Measurements from ENCODE around the gene ZG16.
"Not testable (repeated sequence)": the region's sequence is repeated elsewhere in the genome, so short reads cannot be mapped to it uniquely, and the experiment has no call there.

Gene ZG16, protein sequence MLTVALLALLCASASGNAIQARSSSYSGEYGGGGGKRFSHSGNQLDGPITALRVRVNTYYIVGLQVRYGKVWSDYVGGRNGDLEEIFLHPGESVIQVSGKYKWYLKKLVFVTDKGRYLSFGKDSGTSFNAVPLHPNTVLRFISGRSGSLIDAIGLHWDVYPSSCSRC

DNA sequence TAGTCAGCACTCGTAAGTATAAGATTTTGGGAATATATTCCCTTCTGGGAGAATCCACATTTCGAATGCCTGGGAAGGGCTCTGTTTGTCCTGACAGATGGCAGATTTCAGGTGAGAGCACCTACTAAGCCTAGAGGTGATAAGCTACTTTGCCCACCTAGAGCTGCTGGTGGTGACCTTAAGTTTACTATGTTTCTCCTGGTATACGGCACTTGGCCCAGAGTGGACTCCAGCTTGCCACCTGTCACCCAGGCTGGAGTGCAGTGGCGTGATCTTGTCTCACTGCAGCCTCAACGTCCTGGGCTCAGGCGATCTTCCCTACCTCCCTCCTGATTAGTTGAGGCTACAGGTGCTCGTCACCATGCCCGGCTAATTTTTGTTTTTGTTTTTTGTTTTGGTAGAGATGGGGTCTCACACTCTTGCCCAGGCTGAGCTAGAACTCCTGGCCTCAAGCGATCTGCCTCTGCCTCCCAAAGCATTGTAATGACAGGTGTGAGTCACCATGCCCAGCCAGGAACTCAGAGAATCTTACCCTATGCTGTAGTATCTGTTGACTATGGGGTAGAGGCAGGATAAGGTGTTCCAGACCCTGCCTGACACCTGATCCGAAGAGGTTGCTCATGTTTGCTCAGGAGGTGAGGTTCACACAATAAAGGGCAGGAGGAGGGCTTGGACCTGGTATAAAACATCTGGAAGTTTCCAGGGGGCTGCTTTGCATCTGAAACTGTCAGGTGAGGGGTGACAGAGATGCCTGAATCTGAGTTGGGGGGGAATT, at the start of gene ZG16:
ZG16 (plus strand) TSS at position 681 of the 775 bp plus-strand sequence. CDS start 1,011 bp downstream, outside the sequence.
- TF ChIP-seq POLR2A (IDR thresholded peaks at IDR 0.05; ENCODE audit: low read depth, low read length) = no peak
- no peak for DNase-seq (ENCODE audit: insufficient read length, low spot score)
- no peak for FAIRE-seq

DNA sequence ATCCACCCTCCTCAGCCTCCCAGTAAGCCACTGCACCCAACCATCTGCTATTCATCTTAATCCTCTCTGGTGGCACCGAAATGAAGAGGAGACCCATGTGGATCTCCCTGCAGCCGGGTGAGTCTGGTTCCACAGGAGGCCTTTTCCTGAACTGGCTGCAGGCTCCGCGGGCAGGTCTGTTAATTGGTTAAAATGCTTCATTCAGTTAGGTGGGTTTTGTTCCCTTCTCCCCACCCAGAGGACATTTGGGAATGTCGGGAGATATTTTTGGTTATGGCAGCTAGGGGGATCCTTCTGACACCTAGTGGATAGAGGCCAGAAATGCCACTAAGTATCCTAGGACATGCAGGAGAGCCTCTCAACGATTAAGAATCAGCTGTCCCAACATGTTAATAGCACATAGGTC, 48.9 kb upstream of the ZG16 start:
- DNase-seq (ENCODE audit: insufficient read length, low spot score) (peak; percentile 44), FAIRE-seq (peak; percentile 83)
- TF ChIP-seq POLR2A (IDR thresholded peaks at IDR 0.05; ENCODE audit: low read depth, low read length) = no peak

DNA sequence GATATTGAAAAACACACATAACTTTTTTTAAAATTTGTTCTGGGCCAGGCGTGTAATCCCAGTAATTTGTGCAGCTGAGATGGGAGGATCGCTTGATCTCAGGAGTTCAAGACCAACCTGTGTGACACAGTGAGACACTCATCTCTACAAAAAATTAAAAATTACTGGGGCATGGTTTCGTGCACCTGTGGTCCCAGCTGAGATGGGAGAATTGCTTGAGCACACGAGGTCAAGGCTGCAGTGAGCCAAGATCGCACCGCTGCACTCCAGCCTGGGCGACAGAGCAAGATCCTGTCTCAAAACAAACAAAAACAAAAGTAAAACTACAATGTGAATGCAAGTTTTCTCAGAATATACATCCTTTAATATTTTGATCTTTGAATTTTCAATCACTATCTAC, 47.4 kb upstream of the ZG16 start:
- TF ChIP-seq POLR2A (IDR thresholded peaks at IDR 0.05; ENCODE audit: low read depth, low read length) = no peak
- DNase-seq (ENCODE audit: insufficient read length, low spot score) (no peak), FAIRE-seq (no peak)

DNA sequence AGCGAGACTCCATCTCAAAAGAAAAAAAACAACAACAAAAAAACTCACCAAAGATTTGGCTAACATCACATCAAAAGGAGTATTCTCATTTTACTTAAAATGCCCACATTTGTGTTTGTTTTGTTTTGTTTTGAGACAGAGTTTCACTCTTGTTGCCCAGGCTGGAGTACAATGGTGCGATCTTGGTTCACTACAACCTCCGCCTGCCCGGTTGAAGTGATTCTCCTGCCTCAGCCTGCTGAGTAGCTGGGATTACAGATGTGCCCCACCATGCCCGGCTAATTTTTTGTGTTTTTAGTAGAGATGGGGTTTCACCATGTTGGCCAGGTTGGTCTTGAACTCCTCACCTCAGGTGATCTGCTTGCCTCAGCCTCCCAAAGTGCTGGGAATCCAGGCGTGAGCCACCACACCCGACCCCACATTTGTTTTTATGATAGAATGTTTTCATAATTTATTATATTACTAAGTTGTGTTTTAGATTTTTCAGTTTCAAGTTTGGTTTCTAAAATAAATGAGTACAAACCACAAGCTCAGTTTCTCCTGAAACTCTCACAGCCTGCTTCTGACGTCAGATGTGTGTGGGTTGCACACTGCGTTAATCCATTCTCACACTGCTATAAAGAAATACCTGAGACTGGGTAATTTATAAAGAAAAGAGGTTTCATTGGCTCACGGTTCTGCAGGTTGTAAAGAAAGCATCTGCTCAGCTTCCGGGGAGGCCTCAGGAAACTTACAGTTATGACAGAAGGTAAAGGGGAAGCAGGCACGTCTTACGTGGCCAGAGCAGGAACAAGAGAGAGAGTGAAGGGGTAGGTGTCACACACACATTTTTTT, 46.1 kb upstream of the ZG16 start:
- DNase-seq (ENCODE audit: insufficient read length, low spot score); FAIRE-seq: not testable (repeated sequence)

DNA sequence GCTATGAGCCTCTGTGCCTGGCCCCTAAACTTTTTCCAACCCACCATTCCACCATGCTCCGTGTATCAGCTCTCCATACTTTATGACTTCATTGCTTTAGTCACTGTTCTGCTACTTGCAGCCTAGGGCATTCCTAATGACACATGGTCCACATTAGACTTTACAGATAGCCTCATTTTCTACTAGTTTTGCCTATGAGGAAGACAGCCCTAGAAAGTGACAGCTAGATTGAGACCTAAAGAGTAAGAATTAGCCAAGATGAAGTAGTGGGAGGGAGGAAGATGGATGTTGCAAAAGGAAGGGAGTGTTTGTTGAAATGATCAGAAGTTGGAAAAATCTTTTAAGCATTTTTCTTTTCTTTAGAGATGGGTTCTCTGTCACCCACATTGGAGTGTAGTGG, 43.3 kb upstream of the ZG16 start:
- no peak for FAIRE-seq

DNA sequence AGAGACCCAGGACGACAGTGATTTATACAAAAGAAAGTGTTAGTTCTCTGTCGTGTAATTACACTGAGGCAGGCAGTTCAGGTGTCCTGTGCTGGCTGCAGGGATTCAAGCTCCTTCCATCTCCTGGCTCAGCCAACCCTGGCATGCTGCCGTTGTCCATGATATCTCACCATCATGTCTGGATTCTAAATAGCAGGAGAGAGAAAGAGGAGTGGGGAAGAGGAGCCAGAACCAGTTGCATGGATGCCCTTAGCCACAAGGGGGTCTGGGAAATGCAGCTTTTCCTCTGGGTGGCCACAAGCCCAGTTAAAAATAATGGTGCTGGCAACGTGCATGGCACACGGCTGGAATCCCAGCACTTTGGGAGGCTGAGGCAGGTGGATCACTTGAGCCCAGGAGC, 41.9 kb upstream of the ZG16 start:
- no peak for TF ChIP-seq POLR2A (IDR thresholded peaks at IDR 0.05; ENCODE audit: low read depth, low read length)
- no peak for DNase-seq (ENCODE audit: insufficient read length, low spot score)
- FAIRE-seq = no peak

More for the DNA sequence above, 43.3 kb upstream of the ZG16 start:
- no peak for TF ChIP-seq POLR2A (IDR thresholded peaks at IDR 0.05; ENCODE audit: low read depth, low read length)
- DNase-seq (ENCODE audit: insufficient read length, low spot score) = no peak

DNA sequence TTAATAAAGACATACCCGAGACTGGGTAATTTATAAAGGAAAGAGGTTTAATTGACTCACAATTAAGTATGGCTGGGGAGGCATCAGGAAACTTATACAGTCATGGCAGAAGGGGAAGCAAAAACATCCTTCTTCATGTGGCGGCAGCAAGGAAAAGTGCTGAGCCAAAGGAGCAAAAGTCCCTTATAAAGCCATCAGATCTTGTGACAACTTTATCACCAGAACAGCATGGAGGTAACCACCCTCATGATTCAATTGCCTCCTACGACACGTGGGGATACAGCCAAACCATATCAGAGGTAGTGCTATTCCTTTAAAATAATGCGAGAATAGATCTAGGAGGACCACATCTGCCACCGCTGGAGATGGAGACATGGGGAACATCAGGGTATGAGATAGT, 41.3 kb upstream of the ZG16 start:
- DNase-seq (ENCODE audit: insufficient read length, low spot score) (no peak), FAIRE-seq (no peak)
- no peak for TF ChIP-seq POLR2A (IDR thresholded peaks at IDR 0.05; ENCODE audit: low read depth, low read length)

DNA sequence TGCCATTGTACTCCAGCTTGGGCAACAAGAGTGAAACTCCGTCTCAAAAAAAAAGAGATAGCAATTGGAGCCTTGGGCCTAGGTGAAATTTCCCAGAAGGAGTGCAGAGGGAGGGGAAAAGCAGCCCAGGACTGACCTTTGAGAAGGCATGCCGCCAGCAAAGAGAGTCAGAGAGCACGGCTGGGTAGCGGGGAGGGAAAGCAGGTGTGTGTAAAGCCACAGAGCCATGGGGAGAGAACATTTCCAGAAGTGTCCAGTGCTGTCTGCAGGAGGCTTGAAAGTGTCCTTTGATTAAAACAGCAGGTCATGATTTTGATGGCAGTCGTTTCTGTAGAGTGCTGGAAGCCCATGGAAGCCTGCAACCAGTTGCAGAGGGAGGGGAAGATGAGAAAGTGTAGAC, 40.3 kb upstream of the ZG16 start:
- DNase-seq (ENCODE audit: insufficient read length, low spot score) (no peak), FAIRE-seq (no peak)
- no peak for TF ChIP-seq POLR2A (IDR thresholded peaks at IDR 0.05; ENCODE audit: low read depth, low read length)

DNA sequence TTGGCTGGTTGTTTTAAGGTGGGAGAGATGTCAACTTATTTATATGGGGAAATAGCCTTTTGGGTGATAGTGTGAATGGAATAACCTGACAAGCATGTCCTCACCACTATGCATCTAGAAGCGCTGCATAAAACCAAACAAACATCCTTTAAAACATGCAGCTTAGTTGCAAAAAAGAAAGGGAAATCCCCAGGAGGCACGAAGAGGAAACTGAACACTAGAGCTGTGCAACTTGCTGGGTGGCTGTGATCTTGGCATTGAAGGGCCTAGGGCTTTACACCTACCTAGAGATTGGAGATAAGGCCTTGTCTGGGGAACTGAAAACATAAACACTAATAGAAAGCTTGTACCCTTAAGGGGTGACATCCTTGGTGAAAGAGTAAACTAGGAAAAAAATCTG, 39.5 kb upstream of the ZG16 start:
- FAIRE-seq (no peak), DNase-seq (ENCODE audit: insufficient read length, low spot score) (no peak)
- no peak for TF ChIP-seq POLR2A (IDR thresholded peaks at IDR 0.05; ENCODE audit: low read depth, low read length)

DNA sequence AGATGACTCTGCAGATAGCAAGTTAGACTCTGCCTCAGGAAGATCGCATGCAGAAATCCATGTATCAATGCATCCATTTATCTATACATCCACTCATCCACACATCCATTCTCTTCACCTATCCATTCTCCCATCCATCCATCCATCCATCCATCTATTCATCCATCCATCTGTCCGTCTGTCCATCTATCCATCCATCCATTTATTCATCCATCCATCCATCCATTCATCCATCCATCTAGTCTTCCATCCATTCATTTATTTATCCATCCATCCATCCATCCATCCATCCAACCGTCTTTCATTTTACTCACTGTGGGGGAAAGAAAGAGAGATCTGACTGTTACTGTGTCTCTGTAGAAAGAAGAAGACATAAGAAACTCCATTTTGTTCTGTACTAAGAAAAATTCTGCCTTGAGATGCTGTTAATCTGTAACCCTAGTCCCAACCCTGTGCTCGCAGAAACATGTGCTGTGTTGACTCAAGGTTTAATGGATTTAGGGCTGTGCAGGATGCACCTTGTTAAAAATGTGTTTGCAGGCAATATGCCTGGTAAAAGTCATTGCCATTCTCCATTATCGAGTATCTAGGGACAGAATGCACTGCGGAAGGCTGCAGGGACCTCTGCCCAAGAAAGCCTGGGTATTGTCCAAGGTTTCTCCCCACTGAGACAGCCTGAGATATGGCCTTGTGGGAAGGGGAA, 38.0 kb upstream of the ZG16 start:
- not testable (repeated sequence) for FAIRE-seq; DNase-seq (ENCODE audit: insufficient read length, low spot score)

DNA sequence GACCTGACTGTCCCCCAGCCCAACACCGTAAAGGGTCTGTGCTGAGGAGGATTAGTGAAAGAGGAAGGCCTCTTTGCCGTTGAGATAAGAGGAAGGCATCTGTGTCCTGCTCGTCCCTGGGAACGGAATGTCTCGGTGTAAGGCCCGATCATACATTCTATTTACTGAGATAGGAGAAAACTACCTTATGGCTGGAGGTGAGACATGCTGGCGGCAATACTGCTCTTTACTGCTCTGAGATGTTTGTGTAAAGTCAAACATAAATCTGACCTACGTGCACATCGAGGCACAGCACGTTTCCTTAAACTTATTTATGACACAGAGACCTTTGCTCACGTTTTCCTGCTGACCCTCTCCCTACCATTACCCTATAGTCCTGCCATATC, 37.4 kb upstream of the ZG16 start:
- DNase-seq (ENCODE audit: insufficient read length, low spot score); FAIRE-seq: not testable (repeated sequence)

DNA sequence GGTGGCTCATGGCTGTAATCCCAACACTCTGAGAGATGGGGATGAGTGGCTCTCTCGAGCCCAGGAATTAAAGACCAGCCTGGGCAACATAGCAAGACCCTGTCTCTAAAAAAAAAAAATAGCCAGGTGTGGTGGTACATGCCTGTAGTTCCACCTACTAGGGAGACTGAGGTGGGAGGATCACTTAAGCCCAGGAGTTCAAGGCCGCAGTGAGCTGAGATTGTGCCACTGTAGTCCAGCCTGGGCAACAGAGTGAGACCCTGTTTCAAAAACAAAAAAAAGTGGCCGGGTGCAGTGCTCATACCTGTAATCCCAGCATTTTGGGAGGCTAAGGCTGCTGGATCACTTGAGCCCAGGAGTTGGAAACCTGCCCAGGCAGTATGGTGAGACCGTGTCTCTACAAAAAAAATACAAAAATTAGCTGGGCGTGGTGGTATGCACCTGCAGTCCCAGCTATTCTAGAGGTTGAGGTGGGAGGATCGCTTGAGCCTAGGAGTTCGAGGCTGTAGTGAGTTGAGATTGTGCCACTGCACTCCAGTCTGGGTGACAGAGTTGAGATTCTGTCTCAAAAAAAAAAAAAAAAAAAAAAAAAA, 35.3 kb upstream of the ZG16 start:
- no peak for DNase-seq (ENCODE audit: insufficient read length, low spot score)
- no peak for TF ChIP-seq POLR2A (IDR thresholded peaks at IDR 0.05; ENCODE audit: low read depth, low read length)
- no peak for FAIRE-seq

DNA sequence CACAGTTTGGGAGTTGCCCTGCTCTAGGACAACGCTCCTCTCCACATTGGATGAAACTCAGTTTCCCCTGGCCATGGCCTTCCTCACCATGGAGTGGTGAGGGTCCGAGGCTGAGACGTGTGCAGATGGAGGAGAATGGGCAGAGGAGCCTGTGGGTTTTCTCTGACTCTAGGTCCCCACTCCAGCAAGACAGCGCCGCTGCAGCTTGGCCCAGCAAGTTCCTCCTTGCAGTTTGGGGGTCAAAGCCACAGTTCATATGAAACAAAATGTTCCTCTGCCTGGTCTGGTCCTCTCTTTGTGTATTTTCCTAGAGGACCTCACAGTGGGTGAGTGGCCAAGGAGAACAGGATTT, 34.6 kb upstream of the ZG16 start:
- FAIRE-seq = no peak
- TF ChIP-seq POLR2A (IDR thresholded peaks at IDR 0.05; ENCODE audit: low read depth, low read length) = no peak
- DNase-seq (ENCODE audit: insufficient read length, low spot score) = no peak

All from H54 (cell line).